GM12875 (cell line): ENCODE measurements around the gene COX7A2.

Experiments
- H3K4me3 ChIP-seq: one replicate; pipeline ENCODE4 v1.5.1; 2011; ENCODE audit warnings: low read depth, low read length, control low read depth
- CTCF ChIP-seq: IDR thresholded peaks from 2 replicates; pipeline ENCODE4 v1.5.1; 2011; ENCODE audit warnings: low read depth, mild to moderate bottlenecking, control low read depth, inconsistent platforms, low read length, moderate library complexity, borderline replicate concordance; ENCODE audit not compliant: insufficient read depth

COX7A2 gene

DNA sequence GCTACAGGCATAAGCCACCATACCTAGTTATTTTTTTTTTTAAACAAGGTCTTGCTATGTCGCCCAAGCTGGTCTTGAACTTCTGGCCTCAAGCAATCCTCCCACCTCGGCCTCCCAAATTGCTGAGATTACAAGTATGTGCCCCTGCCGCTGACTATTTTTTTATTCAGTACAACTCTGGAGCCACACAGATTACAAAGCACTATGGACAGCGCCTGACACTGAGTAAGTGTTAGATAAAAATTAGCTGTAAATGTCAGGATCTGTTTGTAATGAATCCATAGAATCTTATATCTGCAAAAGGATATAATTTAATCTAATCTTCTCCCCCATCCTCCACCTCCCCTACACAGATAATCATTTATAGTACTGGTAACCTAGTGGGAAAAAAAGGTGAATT lies 22.5 kb downstream of the COX7A2 start:
- no peak overlapping the region for H3K4me3 ChIP-seq
- TF ChIP-seq CTCF, result no peak

GRCh38 chr6:75220357-75220756 lies 23.2 kb downstream of the COX7A2 start:
- no peak overlapping the region for H3K4me3 ChIP-seq
- no peak for TF ChIP-seq CTCF

GRCh38 chr6:75219263-75219662 lies 24.3 kb downstream of the COX7A2 start:
- TF ChIP-seq CTCF, result no peak
- no peak overlapping the region for H3K4me3 ChIP-seq

GRCh38 chr6:75217193-75217592 lies 26.4 kb downstream of the COX7A2 start:
- no peak for TF ChIP-seq CTCF
- H3K4me3 ChIP-seq, result no peak overlapping the region

DNA sequence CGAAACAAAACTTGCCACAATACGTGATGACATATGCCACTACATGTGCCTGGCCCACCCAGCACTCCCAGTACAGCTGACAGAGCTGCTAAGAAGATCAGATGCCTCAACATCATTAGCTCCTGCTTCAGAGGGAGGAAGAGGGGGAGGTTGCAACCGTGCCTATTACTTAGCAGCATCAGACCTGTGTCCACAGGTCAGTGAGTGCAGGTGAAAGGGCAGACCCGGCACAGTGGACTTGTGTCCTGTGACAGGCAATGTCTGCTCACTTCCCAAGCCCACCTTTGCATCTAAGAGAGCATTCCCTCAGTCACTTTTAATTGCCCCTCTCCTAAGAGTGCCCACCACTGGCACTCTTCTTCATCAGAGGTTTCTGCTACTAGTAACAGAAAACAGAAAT lies 28.3 kb downstream of the COX7A2 start:
- no peak for TF ChIP-seq CTCF
- no peak overlapping the region for H3K4me3 ChIP-seq

DNA sequence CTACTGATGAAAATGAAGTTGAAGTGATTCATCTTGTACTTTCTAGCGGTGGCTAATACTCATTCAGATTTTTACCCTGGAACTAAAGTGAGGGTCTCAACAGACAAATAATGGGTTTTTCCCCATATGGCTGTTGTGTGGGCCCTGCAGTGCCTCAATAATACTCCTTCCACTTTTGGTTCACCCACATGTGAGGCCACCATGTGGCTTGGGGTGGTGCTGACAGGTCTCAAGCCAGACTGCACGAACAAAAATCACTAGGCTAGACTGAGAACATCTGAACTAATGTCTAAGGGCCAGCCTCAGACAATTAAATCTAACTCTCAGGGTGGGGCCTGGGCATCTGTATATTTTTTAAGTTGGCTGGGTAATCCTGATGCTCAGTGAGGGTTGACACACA lies 29.9 kb downstream of the COX7A2 start:
- TF ChIP-seq CTCF, result peak; percentile 32; the same call in 1 of the 2 replicates
- H3K4me3 ChIP-seq, result no peak overlapping the region

GRCh38 chr6:75213112-75213511 lies 30.5 kb downstream of the COX7A2 start:
- TF ChIP-seq CTCF, result no peak
- no peak overlapping the region for H3K4me3 ChIP-seq
